ENCODE data around the gene BEST2. TPM values are rescaled to one million over a fixed set of nuclear protein-coding genes. Genes with fewer than 3 reads are reported as not detected.
A peak's percentile ranks its signal among the peaks of the same experiment; 100 is the strongest.

BEST2 gene
- total RNA-seq, 1 donor from 2014 or later: not detected

- DNase-seq: no peak
- intact Hi-C loops (cut with micrococcal nuclease): no loop called here
- no peaks in the 10 kb centered on the region for H3K9me3 ChIP-seq (replicated peaks)
- H3K36me3 ChIP-seq: peaks cover 38% of the 10 kb centered on the region
- H3K4me3 ChIP-seq: peak overlapping the region; percentile 83
- peak overlapping the region; percentile 96 for H3K27ac ChIP-seq (replicated peaks)
- H3K27me3 ChIP-seq (ENCODE audit: low read depth): no peaks in the 10 kb centered on the region
- TF ChIP-seq CTCF (IDR thresholded peaks at IDR 0.05; ENCODE audit: borderline replicate concordance): no peak
- H3K4me1 ChIP-seq: peaks cover 46% of the 10 kb centered on the region
Observed at GRCh38 chr19:12720296-12720695, 31.3 kb upstream of the BEST2 start.

GRCh38 chr19:12720851-12721655, 30.5 kb upstream of the BEST2 start:
- DNase-seq: no peak
- peak overlapping the region; percentile 96 for H3K27ac ChIP-seq (replicated peaks)
- no peak for TF ChIP-seq CTCF (IDR thresholded peaks at IDR 0.05; ENCODE audit: borderline replicate concordance)
- H3K4me1 ChIP-seq: peaks cover 46% of the 10 kb centered on the region
- intact Hi-C loops (cut with micrococcal nuclease): no loop called here
- no peaks in the 10 kb centered on the region for H3K9me3 ChIP-seq (replicated peaks)
- peaks cover 32% of the 10 kb centered on the region for H3K36me3 ChIP-seq
- peak overlapping the region; percentile 83 for H3K4me3 ChIP-seq
- no peaks in the 10 kb centered on the region for H3K27me3 ChIP-seq (ENCODE audit: low read depth)

- no peak for TF ChIP-seq CTCF (IDR thresholded peaks at IDR 0.05; ENCODE audit: borderline replicate concordance)
- no peaks in the 10 kb centered on the region for H3K9me3 ChIP-seq (replicated peaks)
- intact Hi-C loops (cut with micrococcal nuclease): no loop called here
- peak; percentile 66 for DNase-seq
- peak overlapping the region; percentile 96 for H3K27ac ChIP-seq (replicated peaks)
- peaks cover 26% of the 10 kb centered on the region for H3K36me3 ChIP-seq
- peak overlapping the region; percentile 83 for H3K4me3 ChIP-seq
- peaks cover 46% of the 10 kb centered on the region for H3K4me1 ChIP-seq
- no peaks in the 10 kb centered on the region for H3K27me3 ChIP-seq (ENCODE audit: low read depth)
Observed at GRCh38 chr19:12721656-12722565, 29.7 kb upstream of the BEST2 start.

GRCh38 chr19:12722566-12723380, 28.8 kb upstream of the BEST2 start:
- no peak for TF ChIP-seq CTCF (IDR thresholded peaks at IDR 0.05; ENCODE audit: borderline replicate concordance)
- Histone ChIP-seq H3K36me3 (peaks cover 18% of the 10 kb centered on the region), H3K9me3 (replicated peaks) (no peaks in the 10 kb centered on the region), H3K27ac (replicated peaks) (peak overlapping the region; percentile 96), H3K4me3 (peak overlapping the region; percentile 83), H3K27me3 (ENCODE audit: low read depth) (no peaks in the 10 kb centered on the region), H3K4me1 (peaks cover 46% of the 10 kb centered on the region)
- DNase-seq: peak; percentile 96
- intact Hi-C loops (cut with micrococcal nuclease): no loop called here

- Histone ChIP-seq H3K4me3 (peak overlapping the region; percentile 83), H3K27me3 (ENCODE audit: low read depth) (no peaks in the 10 kb centered on the region), H3K9me3 (replicated peaks) (no peaks in the 10 kb centered on the region), H3K36me3 (peaks cover 18% of the 10 kb centered on the region), H3K27ac (replicated peaks) (peak overlapping the region; percentile 96), H3K4me1 (peaks cover 46% of the 10 kb centered on the region)
- TF ChIP-seq CTCF (IDR thresholded peaks at IDR 0.05; ENCODE audit: borderline replicate concordance): no peak
- intact Hi-C loops (cut with micrococcal nuclease): no loop called here
- no peak for DNase-seq
Observed at GRCh38 chr19:12723381-12723640, 28.3 kb upstream of the BEST2 start.
